Measurements from ENCODE around the gene TMPRSS11A.

- TF ChIP-seq, protein P1, sequence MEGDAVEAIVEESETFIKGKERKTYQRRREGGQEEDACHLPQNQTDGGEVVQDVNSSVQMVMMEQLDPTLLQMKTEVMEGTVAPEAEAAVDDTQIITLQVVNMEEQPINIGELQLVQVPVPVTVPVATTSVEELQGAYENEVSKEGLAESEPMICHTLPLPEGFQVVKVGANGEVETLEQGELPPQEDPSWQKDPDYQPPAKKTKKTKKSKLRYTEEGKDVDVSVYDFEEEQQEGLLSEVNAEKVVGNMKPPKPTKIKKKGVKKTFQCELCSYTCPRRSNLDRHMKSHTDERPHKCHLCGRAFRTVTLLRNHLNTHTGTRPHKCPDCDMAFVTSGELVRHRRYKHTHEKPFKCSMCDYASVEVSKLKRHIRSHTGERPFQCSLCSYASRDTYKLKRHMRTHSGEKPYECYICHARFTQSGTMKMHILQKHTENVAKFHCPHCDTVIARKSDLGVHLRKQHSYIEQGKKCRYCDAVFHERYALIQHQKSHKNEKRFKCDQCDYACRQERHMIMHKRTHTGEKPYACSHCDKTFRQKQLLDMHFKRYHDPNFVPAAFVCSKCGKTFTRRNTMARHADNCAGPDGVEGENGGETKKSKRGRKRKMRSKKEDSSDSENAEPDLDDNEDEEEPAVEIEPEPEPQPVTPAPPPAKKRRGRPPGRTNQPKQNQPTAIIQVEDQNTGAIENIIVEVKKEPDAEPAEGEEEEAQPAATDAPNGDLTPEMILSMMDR (IDR thresholded peaks at IDR 0.05): no peak
- TF ChIP-seq POLR2A (IDR thresholded peaks at IDR 0.05): no peak
These were observed 28.7 kb downstream of the TMPRSS11A start for GRCh38 chr4:67934628-67935027.
